ENCODE measurements around the gene MREG. TPM values are rescaled to one million over a fixed set of nuclear protein-coding genes. Genes with fewer than 3 reads are reported as not detected.
"Not testable (repeated sequence)": the region's sequence is repeated elsewhere in the genome, so short reads cannot be mapped to it uniquely, and the experiment has no call there.

The MREG gene
- total RNA-seq, 2 experiments from 2014 or later = 16.2 to 26.7 TPM

- H3K36me3 Mint-ChIP-seq = peaks cover 15% of the 10 kb centered on the region
- CTCF ChIA-PET = interaction anchor here (0.6 to 6.8 kb wide), 7 partner anchors 16 to 51 kb away, joined by 3 to 40 read pairs (median 3); no protein-coding TSS in a partner anchor
- no peak for ATAC-seq
- H3K9me3 Mint-ChIP-seq (ENCODE audit: low read depth) = no peaks in the 10 kb centered on the region
- H3K4me3 Mint-ChIP-seq = no peak overlapping the region
- DNase-seq = peak; percentile 27
- peaks cover 47% of the 10 kb centered on the region for H3K4me1 Mint-ChIP-seq
- H3K27me3 Mint-ChIP-seq = no peaks in the 10 kb centered on the region
- no peak overlapping the region for H3K27ac Mint-ChIP-seq
Observed at GRCh38 chr2:216001216-216002100, 11.9 kb downstream of the MREG start.

- Mint-ChIP-seq H3K9me3 (ENCODE audit: low read depth) (no peaks in the 10 kb centered on the region), H3K36me3 (peaks cover 31% of the 10 kb centered on the region), H3K27me3 (no peaks in the 10 kb centered on the region), H3K4me3 (no peak overlapping the region), H3K4me1 (peaks cover 21% of the 10 kb centered on the region), H3K27ac (no peak overlapping the region)
- DNase-seq (no peak), ATAC-seq (no peak)
- CTCF ChIA-PET = no interaction called here
Observed at GRCh38 chr2:215998636-215999035, 14.7 kb downstream of the MREG start.

- Mint-ChIP-seq H3K4me1 (peaks cover 7% of the 10 kb centered on the region), H3K4me3 (no peak overlapping the region), H3K36me3 (peaks cover 44% of the 10 kb centered on the region), H3K27me3 (no peaks in the 10 kb centered on the region), H3K9me3 (ENCODE audit: low read depth) (no peaks in the 10 kb centered on the region), H3K27ac (peak overlapping the region; percentile 0)
- DNase-seq = no peak
- ATAC-seq = no peak
- CTCF ChIA-PET = interaction anchor here (1.2 kb wide), 1 partner anchor 8 kb away, joined by 3 read pairs; no protein-coding TSS in a partner anchor
Observed at GRCh38 chr2:215997219-215997618, 16.1 kb downstream of the MREG start.

GRCh38 chr2:215994911-215995310, 18.4 kb downstream of the MREG start:
- Mint-ChIP-seq H3K36me3 (peaks cover 67% of the 10 kb centered on the region), H3K27ac (no peak overlapping the region), H3K4me1 (peaks cover 6% of the 10 kb centered on the region), H3K9me3 (ENCODE audit: low read depth) (peaks cover 13% of the 10 kb centered on the region), H3K27me3 (no peaks in the 10 kb centered on the region), H3K4me3 (no peak overlapping the region)
- no peak for ATAC-seq
- DNase-seq = no peak
- CTCF ChIA-PET = interaction anchor here (1.1 kb wide), 1 partner anchor 17 kb away, joined by 3 read pairs; no protein-coding TSS in a partner anchor

GRCh38 chr2:215988556-215989207, 24.7 kb downstream of the MREG start:
- CTCF ChIA-PET, H3K4me3 Mint-ChIP-seq, H3K4me1 Mint-ChIP-seq, H3K27ac Mint-ChIP-seq, H3K27me3 Mint-ChIP-seq, ATAC-seq, DNase-seq: not testable (repeated sequence)
- H3K36me3 Mint-ChIP-seq = peaks cover 82% of the 10 kb centered on the region
- peaks cover 30% of the 10 kb centered on the region for H3K9me3 Mint-ChIP-seq (ENCODE audit: low read depth)

GRCh38 chr2:215985257-215985656, 28.1 kb downstream of the MREG start:
- no peak overlapping the region for H3K4me3 Mint-ChIP-seq
- H3K36me3 Mint-ChIP-seq = peaks cover 64% of the 10 kb centered on the region
- H3K9me3 Mint-ChIP-seq (ENCODE audit: low read depth) = peaks cover 20% of the 10 kb centered on the region
- CTCF ChIA-PET = interaction anchor here (1.0 to 2.0 kb wide), 8 partner anchors 13 to 41 kb away, joined by 3 to 7 read pairs (median 5); no protein-coding TSS in a partner anchor
- H3K27me3 Mint-ChIP-seq = no peaks in the 10 kb centered on the region
- H3K27ac Mint-ChIP-seq = no peak overlapping the region
- ATAC-seq (no peak), DNase-seq (no peak)
- H3K4me1 Mint-ChIP-seq = peaks cover 41% of the 10 kb centered on the region

GRCh38 chr2:215984661-215985060, 28.7 kb downstream of the MREG start:
- Mint-ChIP-seq H3K36me3 (peaks cover 58% of the 10 kb centered on the region), H3K4me3 (no peak overlapping the region), H3K4me1 (peaks cover 47% of the 10 kb centered on the region), H3K27ac (no peak overlapping the region), H3K9me3 (ENCODE audit: low read depth) (peaks cover 16% of the 10 kb centered on the region), H3K27me3 (no peaks in the 10 kb centered on the region)
- no peak for DNase-seq
- ATAC-seq = no peak
- CTCF ChIA-PET = interaction anchor here (0.6 to 2.0 kb wide), 9 partner anchors 10 to 539 kb away, joined by 3 to 7 read pairs (median 3); no protein-coding TSS in a partner anchor

- DNase-seq (no peak), ATAC-seq (no peak)
- no peaks in the 10 kb centered on the region for H3K27me3 Mint-ChIP-seq
- CTCF ChIA-PET = interaction anchor here (0.8 to 1.8 kb wide), 5 partner anchors 21 to 37 kb away, joined by 3 to 6 read pairs (median 3); no protein-coding TSS in a partner anchor
- peaks cover 54% of the 10 kb centered on the region for H3K4me1 Mint-ChIP-seq
- peaks cover 10% of the 10 kb centered on the region for H3K9me3 Mint-ChIP-seq (ENCODE audit: low read depth)
- no peak overlapping the region for H3K4me3 Mint-ChIP-seq
- H3K36me3 Mint-ChIP-seq = peaks cover 50% of the 10 kb centered on the region
- peak overlapping the region; percentile 90 for H3K27ac Mint-ChIP-seq
Observed at GRCh38 chr2:215983581-215984351, 29.6 kb downstream of the MREG start.

GRCh38 chr2:215982465-215982875, 30.9 kb downstream of the MREG start:
- Mint-ChIP-seq H3K4me1 (peaks cover 66% of the 10 kb centered on the region), H3K27ac (peak overlapping the region; percentile 90), H3K27me3 (no peaks in the 10 kb centered on the region), H3K36me3 (peaks cover 54% of the 10 kb centered on the region), H3K9me3 (ENCODE audit: low read depth) (peaks cover 10% of the 10 kb centered on the region), H3K4me3 (peak overlapping the region; percentile 25)
- ATAC-seq = peak; percentile 85
- CTCF ChIA-PET = interaction anchor here (1.8 kb wide), 1 partner anchor 34 kb away, joined by 5 read pairs; no protein-coding TSS in a partner anchor
- peak; percentile 82 for DNase-seq

- Mint-ChIP-seq H3K27ac (no peak overlapping the region), H3K36me3 (peaks cover 55% of the 10 kb centered on the region), H3K4me3 (no peak overlapping the region), H3K9me3 (ENCODE audit: low read depth) (peaks cover 4% of the 10 kb centered on the region), H3K27me3 (no peaks in the 10 kb centered on the region), H3K4me1 (peaks cover 76% of the 10 kb centered on the region)
- CTCF ChIA-PET = interaction anchor here (1.7 kb wide), 1 partner anchor 52 kb away, joined by 6 read pairs; no protein-coding TSS in a partner anchor
- ATAC-seq = no peak
- DNase-seq = no peak
Observed at GRCh38 chr2:215981115-215981514, 32.2 kb downstream of the MREG start.

GRCh38 chr2:215979620-215980019, 33.7 kb downstream of the MREG start:
- Mint-ChIP-seq H3K4me3 (peak overlapping the region; percentile 14), H3K36me3 (peaks cover 47% of the 10 kb centered on the region), H3K9me3 (ENCODE audit: low read depth) (peaks cover 2% of the 10 kb centered on the region), H3K27ac (peak overlapping the region; percentile 70), H3K27me3 (no peaks in the 10 kb centered on the region), H3K4me1 (peaks cover 83% of the 10 kb centered on the region)
- no peak for DNase-seq
- CTCF ChIA-PET = interaction anchor here (1.0 to 2.4 kb wide), 7 partner anchors 12 to 77 kb away, joined by 3 to 10 read pairs (median 3); no protein-coding TSS in a partner anchor
- peak; percentile 90 for ATAC-seq

- no peak overlapping the region for H3K4me3 Mint-ChIP-seq
- ATAC-seq (no peak), DNase-seq (no peak)
- H3K9me3 Mint-ChIP-seq (ENCODE audit: low read depth) = no peaks in the 10 kb centered on the region
- CTCF ChIA-PET = interaction anchor here (1.4 kb wide), 1 partner anchor 10 kb away, joined by 3 read pairs; no protein-coding TSS in a partner anchor
- H3K27ac Mint-ChIP-seq = no peak overlapping the region
- H3K4me1 Mint-ChIP-seq = peaks cover 69% of the 10 kb centered on the region
- peaks cover 46% of the 10 kb centered on the region for H3K36me3 Mint-ChIP-seq
- H3K27me3 Mint-ChIP-seq = no peaks in the 10 kb centered on the region
Observed at GRCh38 chr2:215974700-215975429, 38.5 kb downstream of the MREG start.

Data from activated CD8-positive, alpha-beta memory T cell treated with anti-CD3 and anti-CD28 coated beads, Interleukin-2, amount 10 ng/mL, durations not matched to agents 7 days and 5 days (primary cell).